B cell (primary cell): ENCODE data around the gene GNAS. TPM values are rescaled to one million over a fixed set of nuclear protein-coding genes. Genes with fewer than 3 reads are reported as not detected.

Experiments
- ATAC-seq: fragments of 200-7000 bp; cut with Tn5 transposase; one replicate; pipeline ENCODE4 v1.10.0; 2021; ENCODE audit warnings: low read depth, mild to moderate bottlenecking, moderate number of reproducible peaks, moderate library complexity
- CTCF ChIA-PET: fragments of 350-600 bp; sonication (Branson Sonifier 250); formaldehyde crosslinking; loops from one replicate; lab custom pipeline; 2021; ENCODE audit warnings: antibody characterized with exemption, inconsistent platforms; lab: Charles Lee
- POLR2A ChIA-PET: fragments of 350-600 bp; sonication (Branson Sonifier 250); formaldehyde crosslinking; loops from one replicate; lab custom pipeline; 2021; ENCODE audit warnings: antibody characterized with exemption; lab: Charles Lee
- DNase-seq: peaks from one replicate; pipeline ENCODE4 v3.0.0; 2013
- H2AFZ ChIP-seq: 2 replicates; pipeline ENCODE4 v1.6.1; 2012; ENCODE audit warnings: mild to moderate bottlenecking, low read depth, low read length; ENCODE audit not compliant: insufficient read depth, poor library complexity, severe bottlenecking
- H3K27ac ChIP-seq, 2 donors: 1 replicate in 1 of 2; 2 replicates in 1 of 2; pipeline ENCODE4 v1.5.1; 2012 to 2013; ENCODE audit warnings: low read length in 2 of 2, mild to moderate bottlenecking in 2 of 2, moderate library complexity in 1 of 2
- H3K27me3 ChIP-seq, 4 experiments: fragments of 200-600 bp in 1 of 4; sonication (generic) in 1 of 4; replicated peaks in 1 of 4; 1 replicate in 2 of 4; 2 replicates in 2 of 4; pipeline versions ENCODE4 v1.6.1 to v1.7.0; 2013 to 2016; ENCODE audit warnings: low read length in 3 of 4, mild to moderate bottlenecking in 2 of 4, mixed read lengths in 1 of 4, moderate library complexity in 1 of 4; ENCODE audit not compliant: insufficient read depth in 4 of 4, control insufficient read depth in 3 of 4; ENCODE audit errors: control extremely low read depth in 1 of 4
- H3K36me3 ChIP-seq, 2 experiments: replicated peaks in 1 of 2; 1 replicate in 1 of 2; 2 replicates in 1 of 2; pipeline versions ENCODE4 v1.6.1 to v1.7.1; 2013; ENCODE audit warnings: low read length in 1 of 2; ENCODE audit not compliant: insufficient read depth in 2 of 2, control insufficient read depth in 1 of 2; ENCODE audit errors: control extremely low read depth in 1 of 2, extremely low read depth in 1 of 2
- H3K4me1 ChIP-seq, 2 donors: fragments of 200-600 bp in 1 of 2; sonication (generic) in 1 of 2; 1 replicate in 1 of 2; 2 replicates in 1 of 2; pipeline versions ENCODE4 v1.5.1 to v1.6.1; 2013 to 2017; ENCODE audit warnings: low read length in 2 of 2; ENCODE audit not compliant: control insufficient read depth in 2 of 2, insufficient read depth in 2 of 2
- H3K4me2 ChIP-seq: replicated peaks from 2 replicates; pipeline ENCODE3; 2012; ENCODE audit warnings: mild to moderate bottlenecking, low read depth, low read length; ENCODE audit not compliant: poor library complexity, severe bottlenecking
- H3K4me3 ChIP-seq, 5 experiments: fragments of 200-600 bp in 1 of 5; sonication (generic) in 1 of 5; 1 replicate in 3 of 5; 2 replicates in 2 of 5; pipeline versions ENCODE4 v1.5.1 to v1.7.0; 2011 to 2016; ENCODE audit warnings: low read length in 4 of 5, mild to moderate bottlenecking in 4 of 5, low read depth in 2 of 5, control low read depth in 1 of 5, moderate library complexity in 1 of 5; ENCODE audit not compliant: insufficient read depth in 1 of 5; ENCODE audit errors: control extremely low read depth in 1 of 5, extremely low read depth in 1 of 5
- H3K79me2 ChIP-seq: fragments of 200-600 bp; sonication (generic); one replicate; pipeline ENCODE4 v1.6.0; 2016; ENCODE audit warnings: low read length; ENCODE audit not compliant: control insufficient read depth, insufficient read depth
- H3K9ac ChIP-seq: fragments of 200-600 bp; sonication (generic); 2 replicates; pipeline ENCODE4 v1.6.1; 2017; ENCODE audit warnings: mild to moderate bottlenecking, low read length, moderate library complexity
- H3K9me3 ChIP-seq, 3 donors: one replicate each; pipeline versions ENCODE4 v1.6.1 to v1.7.1; 2013; ENCODE audit warnings: low read length in 2 of 3; ENCODE audit not compliant: control insufficient read depth in 2 of 3, insufficient read depth in 1 of 3; ENCODE audit errors: control extremely low read depth in 1 of 3
- H4K20me1 ChIP-seq: 2 replicates; pipeline ENCODE4 v1.6.0; 2012; ENCODE audit warnings: mild to moderate bottlenecking, low read length; ENCODE audit not compliant: insufficient read depth, control insufficient read depth, poor library complexity, severe bottlenecking
- H3K27ac Mint-ChIP-seq: one replicate; pipeline ENCODE4 v1.8.0; 2021; ENCODE audit warnings: mixed read lengths
- H3K27me3 Mint-ChIP-seq: one replicate; pipeline ENCODE4 v1.8.0; 2021; ENCODE audit warnings: mixed read lengths
- H3K4me1 Mint-ChIP-seq: one replicate; pipeline ENCODE4 v1.8.0; 2021; ENCODE audit warnings: mixed read lengths
- H3K4me3 Mint-ChIP-seq: one replicate; pipeline ENCODE4 v1.8.0; 2021; ENCODE audit warnings: mixed read lengths
- H3K9me3 Mint-ChIP-seq: one replicate; pipeline ENCODE4 v1.8.0; 2022; ENCODE audit warnings: mixed read lengths; ENCODE audit not compliant: insufficient read depth
- CTCF ChIP-seq: fragments of 200-600 bp; IDR thresholded peaks from one replicate; pipeline ENCODE4 v1.8.0; 2022; ENCODE audit warnings: antibody characterized with exemption, mild to moderate bottlenecking
- EZH2 ChIP-seq: IDR thresholded peaks from 2 replicates; pipeline ENCODE4 v1.6.1; 2012; ENCODE audit warnings: borderline replicate concordance, low read depth, mild to moderate bottlenecking, moderate library complexity, low read length; ENCODE audit not compliant: insufficient read depth, poor library complexity, severe bottlenecking
- WGBS: methylation state at CpG from one replicate; pipeline ENCODE4 v1.1.5; 2013; ENCODE audit warnings: missing lambda C conversion rate; ENCODE audit not compliant: insufficient coverage; 5-methylcytosine and 5-hydroxymethylcytosine counted together
- intact Hi-C: fragments of 100-400 bp; cut with micrococcal nuclease; formaldehyde crosslinking; loops from one replicate; pipeline ENCODE4 v1.10.0; 2022
- polyA plus RNA-seq: library from polyadenylated mRNA; depleted of rRNA; stranded (reverse); fragments of >200 nt; gene quantifications from 2 replicates; pipeline ENCODE4 v1.2.3, GENCODE V29; 2012
- total RNA-seq, 2 donors: library from RNA; stranded (reverse); fragments of 120-200 nt in 1 of 2; gene quantifications; 1 replicate in 1 of 2; 2 replicates in 1 of 2; pipeline versions ENCODE4 v1.2.3 to v1.2.4, GENCODE V29; 2013 to 2022

The GNAS gene
- total and polyA plus RNA-seq, 2 donors (not counting 1 experiment from before 2014, with no cell fraction given): 714 to 1,181 TPM

- Histone ChIP-seq H3K79me2 (peaks cover 85% of the 10 kb centered on the region), H3K4me3 (peak overlapping the region in 1 of 5 experiments; percentile 21), H3K36me3 (peaks cover 0 to 39% of the 10 kb centered on the region in 2 experiments), H3K27me3 (no peaks in the 10 kb centered on the region), H3K9me3 (no peaks in the 10 kb centered on the region), H4K20me1 (peaks cover 34% of the 10 kb centered on the region), H3K4me2 (peak overlapping the region; percentile 79), H3K9ac (no peak overlapping the region), H2AFZ (no peak overlapping the region), H3K27ac (peak overlapping the region in 1 of 2 donors; percentile 52), H3K4me1 (peaks cover 37 to 41% of the 10 kb centered on the region in 2 donors)
- CTCF ChIA-PET: no interaction called here
- TF ChIP-seq EZH2: no peak
- no peak for TF ChIP-seq CTCF
- POLR2A ChIA-PET: no interaction called here
- DNase-seq (no peak), ATAC-seq (no peak)
- intact Hi-C loops: loop anchor here (5.0 to 10.0 kb wide), 5 partner anchors 243 to 1503 kb away; partner anchors contain the start of genes RAB22A, RBM38, STX16 and ZNF831
- no peaks in the 10 kb centered on the region for H3K9me3 Mint-ChIP-seq
- H3K4me3 Mint-ChIP-seq: peak overlapping the region; percentile 64
- no peaks in the 10 kb centered on the region for H3K27me3 Mint-ChIP-seq
- whole genome bisulfite sequencing: 17% methylated on average over 1 of the region's 5 CpGs
- peaks cover 59% of the 10 kb centered on the region for H3K4me1 Mint-ChIP-seq
- H3K27ac Mint-ChIP-seq: peak overlapping the region; percentile 37
Observed at GRCh38 chr20:58894652-58895447, 42.3 kb downstream of the GNAS start.
